Activated CD8-positive, alpha-beta memory T cell treated with anti-CD3 and anti-CD28 coated beads for 36 hours (primary cell): Measurements from ENCODE around the gene NHSL1. TPM values are rescaled to one million over a fixed set of nuclear protein-coding genes. Genes with fewer than 3 reads are reported as not detected.

Experiments used
- CTCF ChIA-PET: fragments of 350-600 bp; sonication (Branson Sonifier 250); formaldehyde crosslinking; loops from one replicate; lab custom pipeline; 2021; ENCODE audit warnings: antibody characterized with exemption; lab: Charles Lee
- POLR2A ChIA-PET: fragments of 350-600 bp; sonication (Branson Sonifier 250); formaldehyde crosslinking; loops from one replicate; lab custom pipeline; 2021; ENCODE audit warnings: antibody characterized with exemption; lab: Charles Lee
- total RNA-seq, 2 experiments: library from RNA; stranded (reverse); gene quantifications; one replicate each; pipeline ENCODE4 v1.2.3, GENCODE V29; 2021

The NHSL1 gene
- total RNA-seq, 2 experiments from 2014 or later = 0.19 to 0.38 TPM

DNA sequence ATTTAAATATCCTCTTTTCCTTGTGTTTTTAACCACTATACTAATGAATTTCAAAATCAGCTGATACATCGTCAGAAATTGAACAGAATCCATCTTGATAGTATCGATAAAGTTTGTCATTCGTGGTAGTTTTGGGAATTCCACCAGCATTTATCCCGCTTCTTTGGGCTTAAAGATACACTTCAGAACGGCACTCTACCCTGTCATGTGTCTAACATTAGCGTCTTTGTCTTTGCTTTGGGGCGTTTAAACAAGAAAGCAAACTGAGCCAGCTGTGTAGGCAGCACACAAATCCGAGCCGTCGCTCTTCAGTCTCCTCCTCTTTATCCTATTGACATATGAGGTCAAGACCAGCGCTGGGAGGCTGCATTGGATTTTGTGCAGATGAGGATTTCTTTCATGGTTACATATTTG, 27.5 kb upstream of the NHSL1 start:
- POLR2A ChIA-PET = no interaction called here

GRCh38 chr6:138525355-138525754, 26.1 kb upstream of the NHSL1 start:
- ChIA-PET POLR2A (no interaction called here), CTCF (interaction anchor here (1.3 kb wide), 1 partner anchor 16 kb away, joined by 3 read pairs; no protein-coding TSS in a partner anchor)

More for the DNA sequence above, 27.5 kb upstream of the NHSL1 start:
- CTCF ChIA-PET = no interaction called here

- CTCF ChIA-PET = interaction anchor here (1.3 kb wide), 1 partner anchor 15 kb away, joined by 3 read pairs; no protein-coding TSS in a partner anchor
- POLR2A ChIA-PET = no interaction called here
These were observed 25.2 kb upstream of the NHSL1 start for GRCh38 chr6:138524526-138524925.

GRCh38 chr6:138523347-138524210, 24.3 kb upstream of the NHSL1 start:
- CTCF ChIA-PET = interaction anchor here (1.3 to 1.4 kb wide), 2 partner anchors 14 to 95 kb away, joined by 3 to 6 read pairs; no protein-coding TSS in a partner anchor
- POLR2A ChIA-PET = interaction anchor here (0.6 kb wide), 1 partner anchor 94 kb away, joined by 3 read pairs; no protein-coding TSS in a partner anchor

DNA sequence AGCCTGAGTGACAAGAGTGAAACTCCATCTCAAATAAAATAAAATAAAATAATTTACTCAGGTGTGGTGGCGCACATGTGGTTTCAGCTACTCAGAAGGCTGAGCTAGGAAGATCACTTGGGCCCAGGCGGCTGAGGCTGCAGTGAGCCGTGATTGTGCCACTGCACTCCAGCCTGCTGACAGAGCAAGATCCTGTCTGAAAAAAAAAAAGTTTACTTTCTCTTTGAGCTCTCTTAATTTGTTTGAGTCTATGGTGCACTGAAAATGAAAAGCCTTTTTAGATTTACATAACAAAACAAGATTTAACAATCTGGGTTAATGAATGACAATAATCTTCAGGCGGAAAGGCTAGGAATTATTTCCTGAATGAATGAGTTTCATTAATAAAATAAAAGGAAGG, 23.3 kb upstream of the NHSL1 start:
- ChIA-PET POLR2A (no interaction called here), CTCF (interaction anchor here (1.4 kb wide), 1 partner anchor 94 kb away, joined by 6 read pairs; no protein-coding TSS in a partner anchor)

DNA sequence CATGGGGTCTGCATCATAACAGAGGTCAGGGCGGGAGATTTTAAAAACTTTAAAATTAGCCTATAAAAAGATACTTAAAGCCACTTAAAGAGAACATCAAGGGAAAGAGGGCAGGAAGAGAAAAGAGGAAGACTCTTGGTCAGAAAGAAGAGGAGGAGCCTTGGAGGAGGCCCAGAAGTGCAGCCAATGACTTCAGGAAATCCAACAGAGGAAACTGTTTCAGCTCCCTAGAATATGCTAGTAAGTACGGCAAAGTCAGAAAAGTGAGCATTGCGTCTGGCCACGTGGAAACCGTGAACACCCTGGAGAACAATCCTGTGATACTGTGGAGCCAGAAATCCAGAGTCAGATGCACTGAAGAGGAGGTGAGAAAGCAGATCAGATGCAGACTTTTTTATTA, 22.5 kb upstream of the NHSL1 start:
- ChIA-PET POLR2A (no interaction called here), CTCF (interaction anchor here (1.6 to 1.8 kb wide), 2 partner anchors 13 to 406 kb away, joined by 4 to 6 read pairs; no protein-coding TSS in a partner anchor)

DNA sequence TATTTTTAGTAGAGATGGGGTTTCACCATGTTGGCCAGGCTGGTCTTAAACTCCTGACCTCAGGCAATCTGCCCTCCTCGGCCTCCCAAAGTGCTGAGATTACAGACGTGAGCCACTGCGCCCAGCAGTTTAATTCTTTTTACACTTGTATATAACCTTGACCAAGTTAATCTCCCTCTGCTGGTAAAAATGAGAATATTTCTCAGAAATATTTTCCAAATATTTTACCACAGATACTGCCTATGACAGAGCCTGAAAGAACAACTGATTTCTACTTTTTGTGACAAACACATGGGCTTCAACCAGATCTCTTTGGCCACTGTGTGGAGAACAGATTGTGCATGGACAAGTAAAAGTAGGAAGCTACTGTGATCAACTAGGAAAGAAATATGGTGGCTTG, 21.2 kb upstream of the NHSL1 start:
- POLR2A ChIA-PET = no interaction called here
- CTCF ChIA-PET = interaction anchor here (0.7 to 1.8 kb wide), 4 partner anchors 11 to 405 kb away, joined by 3 to 6 read pairs (median 4); no protein-coding TSS in a partner anchor

- ChIA-PET POLR2A (no interaction called here), CTCF (interaction anchor here (0.6 to 1.6 kb wide), 13 partner anchors 9 to 1505 kb away, joined by 3 to 6 read pairs (median 3); no protein-coding TSS in a partner anchor)
These were observed 18.8 kb upstream of the NHSL1 start for GRCh38 chr6:138518054-138518453.

GRCh38 chr6:138517635-138518034, 18.3 kb upstream of the NHSL1 start:
- ChIA-PET POLR2A (no interaction called here), CTCF (interaction anchor here (0.6 to 1.6 kb wide), 9 partner anchors 10 to 404 kb away, joined by 3 to 6 read pairs (median 3); no protein-coding TSS in a partner anchor)

- CTCF ChIA-PET = interaction anchor here (1.1 to 1.4 kb wide), 2 partner anchors 86 to 401 kb away, joined by 3 to 4 read pairs; no protein-coding TSS in a partner anchor
- POLR2A ChIA-PET = no interaction called here
These were observed 16.5 kb upstream of the NHSL1 start for GRCh38 chr6:138515657-138516248.

- CTCF ChIA-PET = interaction anchor here (1.1 kb wide), 1 partner anchor 400 kb away, joined by 3 read pairs; no protein-coding TSS in a partner anchor
- POLR2A ChIA-PET = no interaction called here
These were observed 15.7 kb upstream of the NHSL1 start for GRCh38 chr6:138514860-138515540.

GRCh38 chr6:138512609-138513008, 13.3 kb upstream of the NHSL1 start:
- ChIA-PET CTCF (no interaction called here), POLR2A (no interaction called here)

- CTCF ChIA-PET = interaction anchor here (0.6 to 1.7 kb wide), 8 partner anchors 9 to 394 kb away, joined by 3 to 11 read pairs (median 4); no protein-coding TSS in a partner anchor
- POLR2A ChIA-PET = no interaction called here
These were observed 10.8 kb upstream of the NHSL1 start for GRCh38 chr6:138510093-138510492.

DNA sequence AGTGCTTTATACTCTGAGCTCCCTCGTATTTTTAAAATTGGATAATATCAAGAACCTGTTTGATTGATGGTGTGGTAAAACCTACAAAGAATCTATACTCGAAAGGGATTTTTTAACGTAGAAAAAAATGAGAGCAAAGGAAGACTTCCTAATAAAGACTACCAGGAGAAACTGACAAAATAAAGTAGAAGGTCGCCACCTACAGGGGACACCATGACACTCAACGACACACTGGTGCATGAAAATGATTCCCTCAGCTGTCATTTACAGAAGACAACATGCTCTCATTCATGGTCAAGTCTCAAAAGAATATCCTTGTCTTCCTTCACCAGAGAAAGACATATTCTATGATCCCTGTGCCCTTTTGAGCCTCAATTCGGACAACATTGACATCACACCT, 10.1 kb upstream of the NHSL1 start:
- POLR2A ChIA-PET = no interaction called here
- CTCF ChIA-PET = interaction anchor here (0.6 to 1.7 kb wide), 7 partner anchors 9 to 393 kb away, joined by 3 to 11 read pairs (median 4); no protein-coding TSS in a partner anchor

DNA sequence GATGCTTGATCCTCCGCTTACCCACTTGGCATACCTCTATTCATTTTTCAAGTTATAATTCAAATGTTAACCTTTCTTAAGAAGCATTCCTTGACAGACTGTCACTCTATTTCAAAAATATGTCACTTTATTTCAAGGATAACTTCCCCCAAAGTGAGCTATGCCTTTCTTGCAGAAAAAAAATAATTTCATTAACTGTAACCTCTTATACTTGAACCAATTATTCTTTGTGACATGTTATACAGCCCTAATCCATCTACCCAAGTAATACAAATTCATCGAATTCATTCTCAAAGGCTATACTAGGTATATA, 9.3 kb upstream of the NHSL1 start:
- ChIA-PET POLR2A (no interaction called here), CTCF (interaction anchor here (1.2 to 1.7 kb wide), 7 partner anchors 10 to 392 kb away, joined by 3 to 11 read pairs (median 4); no protein-coding TSS in a partner anchor)

GRCh38 chr6:138507977-138508675, 8.8 kb upstream of the NHSL1 start:
- POLR2A ChIA-PET = no interaction called here
- CTCF ChIA-PET = interaction anchor here (1.3 to 1.7 kb wide), 4 partner anchors 16 to 392 kb away, joined by 3 to 11 read pairs (median 3); no protein-coding TSS in a partner anchor

- CTCF ChIA-PET = no interaction called here
- POLR2A ChIA-PET = no interaction called here
These were observed 5.7 kb upstream of the NHSL1 start for GRCh38 chr6:138504764-138505689.
